GM12878 (cell line): Measurements from ENCODE around the gene MMP10. TPM values are rescaled to one million over a fixed set of nuclear protein-coding genes. Genes with fewer than 3 reads are reported as not detected.

Experiments used
- ATAC-seq: fragments of 200-7000 bp; cut with Tn5 transposase; 3 replicates; pipeline ENCODE4 v1.9.1; 2020; ENCODE audit warnings: mild to moderate bottlenecking, moderate library complexity
- BruUV-seq: library from RNA; stranded (reverse); fragments of 400-500 nt; replicated peaks from 2 replicates; lab custom pipeline; 2021; lab: Mats Ljungman, UMichigan
- CTCF ChIA-PET: fragments of 300-600 bp; sonication (Branson Sonifier 250); formaldehyde crosslinking; extraction: SDS; loops from one replicate; lab custom pipeline; 2021; ENCODE audit warnings: inconsistent platforms; lab: Yijun Ruan, JAX
- POLR2A ChIA-PET: fragments of 350-600 bp; formaldehyde crosslinking; extraction: SDS; loops from one replicate; lab custom pipeline; 2021; ENCODE audit warnings: inconsistent platforms; lab: Charles Lee
- RAD21 ChIA-PET: fragments of 300-600 bp; sonication (Branson Sonifier 250); formaldehyde crosslinking; loops from one replicate; lab custom pipeline; 2023; ENCODE audit warnings: antibody characterized with exemption; ENCODE audit not compliant: unreplicated experiment; lab: Charles Lee
- SMC1A ChIA-PET: fragments of 300-600 bp; sonication (Branson Sonifier 250); formaldehyde crosslinking; loops from one replicate; lab custom pipeline; 2023; ENCODE audit not compliant: unreplicated experiment, uncharacterized antibody; lab: Charles Lee
- DNase-seq: peaks from one replicate; pipeline ENCODE4 v3.0.0-alpha.2; 2011; ENCODE audit warnings: low read depth, low spot score
- FAIRE-seq: peaks from 3 replicates; lab custom pipeline; 2011; peaks lifted over from hg19 to GRCh38; lab: Jason Lieb, UNC
- H2AFZ ChIP-seq: 2 replicates; pipeline ENCODE4 v1.6.0; 2011; ENCODE audit warnings: low read depth, low read length, control low read depth; ENCODE audit not compliant: control insufficient read depth
- H3K27ac ChIP-seq: 2 replicates; pipeline ENCODE4 v1.5.1; 2011; ENCODE audit warnings: control low read depth; ENCODE audit not compliant: control insufficient read depth, insufficient read depth
- H3K27me3 ChIP-seq, 2 experiments: replicated peaks in 1 of 2; 2 replicates each; pipeline versions ENCODE4 v1.6.0 to v1.6.1; 2011; ENCODE audit warnings: low read length in 1 of 2; ENCODE audit not compliant: control insufficient read depth in 2 of 2, insufficient read depth in 2 of 2
- H3K36me3 ChIP-seq, 2 experiments: 2 replicates each; pipeline ENCODE4 v1.5.1; 2011; ENCODE audit warnings: low read length in 1 of 2; ENCODE audit not compliant: control insufficient read depth in 2 of 2, insufficient read depth in 2 of 2
- H3K4me1 ChIP-seq: 2 replicates; pipeline ENCODE4 v1.6.1; 2011; ENCODE audit warnings: mild to moderate bottlenecking, low read length, moderate library complexity, mixed read lengths; ENCODE audit not compliant: control insufficient read depth, insufficient read depth
- H3K4me2 ChIP-seq: 2 replicates; pipeline ENCODE4 v1.6.0; 2011; ENCODE audit warnings: control low read depth; ENCODE audit not compliant: control insufficient read depth, insufficient read depth
- H3K4me3 ChIP-seq: fragments of 200-600 bp; sonication (generic); 2 replicates; pipeline ENCODE4 v1.5.1; 2016
- H3K79me2 ChIP-seq: 2 replicates; pipeline ENCODE4 v1.6.0; 2011; ENCODE audit warnings: low read length; ENCODE audit not compliant: control insufficient read depth, insufficient read depth
- H3K9ac ChIP-seq: 2 replicates; pipeline ENCODE4 v1.8.0; 2011; ENCODE audit warnings: low read length, control low read depth, mixed read lengths; ENCODE audit not compliant: control insufficient read depth, insufficient read depth
- H3K9me3 ChIP-seq: replicated peaks from 3 replicates; pipeline ENCODE4 v1.5.1; 2011; ENCODE audit warnings: mild to moderate bottlenecking, low read length; ENCODE audit not compliant: control insufficient read depth, insufficient read depth
- H4K20me1 ChIP-seq: 2 replicates; pipeline ENCODE4 v1.6.0; 2011; ENCODE audit not compliant: control insufficient read depth, insufficient read depth
- ATF2 ChIP-seq: IDR thresholded peaks from 2 replicates; pipeline ENCODE4 v1.6.1; 2012; ENCODE audit warnings: low read length, inconsistent platforms
- CHD1 ChIP-seq: IDR thresholded peaks from 2 replicates; pipeline ENCODE4 v1.6.1; 2012; ENCODE audit warnings: low read depth, low read length, improper control_type of control experiment
- DPF2 ChIP-seq: fragments of 450-650 bp; IDR thresholded peaks from 2 replicates; pipeline ENCODE4 v1.6.1; 2017; ENCODE audit warnings: mild to moderate bottlenecking
- ESRRA ChIP-seq: IDR thresholded peaks from 2 replicates; pipeline ENCODE4 v1.6.1; 2012; ENCODE audit warnings: mild to moderate bottlenecking, low read length, improper control_type of control experiment
- FOS ChIP-seq: IDR thresholded peaks from 3 replicates; pipeline ENCODE4 v1.6.1; 2011; ENCODE audit warnings: borderline replicate concordance; ENCODE audit not compliant: insufficient read length; ENCODE audit errors: extremely low read depth
- SMAD1 ChIP-seq: fragments of 450-650 bp; IDR thresholded peaks from 2 replicates; pipeline ENCODE4 v1.6.1; 2018; ENCODE audit warnings: mild to moderate bottlenecking, low read depth; ENCODE audit not compliant: partially characterized antibody
- WGBS: methylation state at CpG from one replicate; pipeline ENCODE4 v1.1.6; 2016; ENCODE audit warnings: low lambda C conversion rate; ENCODE audit not compliant: insufficient replicate concordance, insufficient coverage; ENCODE audit errors: missing lambda C conversion rate; 5-methylcytosine and 5-hydroxymethylcytosine counted together
- in situ Hi-C: fragments of 300-500 bp; cut with MboI; formaldehyde crosslinking; loops from 9 replicates; pipeline ENCODE4 v1.14.3; 2018; ENCODE audit warnings: mixed read lengths
- intact Hi-C: fragments of 100-400 bp; cut with micrococcal nuclease; formaldehyde crosslinking; loops from one replicate; pipeline ENCODE4 v1.14.2; 2022; ENCODE audit not compliant: unreplicated experiment
- polyA plus RNA-seq, 11 experiments: library from polyadenylated mRNA; depleted of rRNA in 4 of 11; unstranded in 6 of 11; stranded (reverse) in 5 of 11; fragments of >200 nt; fragmentation: Nextera tagmentation in 4 of 11; fragmentation: Illumina TruSeq in 1 of 11; extraction: Ambion mirVana in 4 of 11; extraction: Trizol in 1 of 11; gene quantifications; 1 replicate in 1 of 11; 2 replicates in 10 of 11; pipeline versions ENCODE4 v1.2.1 to v1.2.3, GENCODE V29; 2011 to 2016; ENCODE audit warnings: inconsistent platforms in 2 of 11, missing spikeins in 2 of 11, low read depth in 1 of 11
- total RNA-seq, 4 experiments: library from RNA; depleted of rRNA in 3 of 4; stranded (reverse); fragments of >200 nt in 3 of 4; fragmentation: Illumina TruSeq in 1 of 4; extraction: Trizol in 1 of 4; gene quantifications; 2 replicates each; pipeline versions ENCODE4 v1.2.1 to v1.2.3, GENCODE V29; 2013 to 2021

Gene MMP10
- total and polyA plus RNA-seq, 10 of the 15 experiments (the other 5 are each of a cell fraction or from before 2014, with no cell fraction given) = not detected

DNA sequence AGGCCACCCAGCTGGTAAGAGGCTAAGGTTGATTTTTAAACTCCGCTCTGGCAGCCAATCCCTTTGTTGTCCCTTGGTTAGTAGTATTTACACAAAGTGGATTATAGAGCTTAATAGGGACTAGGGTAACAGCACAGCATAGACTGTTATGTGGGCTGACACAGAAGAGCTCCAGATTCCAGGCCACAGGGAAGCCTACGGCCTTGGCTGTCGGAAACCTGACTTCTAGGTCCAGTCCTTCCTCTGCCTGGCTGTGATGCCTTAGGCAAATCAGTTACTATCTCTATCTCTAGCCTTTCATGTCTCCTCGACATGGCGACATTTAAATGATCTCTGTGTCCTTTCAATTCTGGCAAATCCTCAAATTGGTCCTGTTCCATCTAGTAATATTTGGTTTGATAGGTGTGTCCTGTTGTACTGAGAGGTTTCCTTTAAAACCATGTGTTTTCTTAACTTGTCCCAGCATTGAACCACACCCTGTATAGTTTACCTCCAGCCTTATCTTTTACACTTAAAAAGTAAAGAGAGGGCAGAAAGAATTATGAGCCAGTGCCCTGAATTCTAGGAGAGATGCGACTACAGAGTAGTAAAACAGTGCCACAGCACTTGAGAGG, 13.4 kb upstream of the MMP10 start:
- H3K27ac ChIP-seq = no peak overlapping the region
- SMC1A ChIA-PET = interaction anchor here (1.4 to 1.7 kb wide), 4 partner anchors 10 to 261 kb away, joined by 3 to 4 read pairs (median 4); no protein-coding TSS in a partner anchor
- no TSS peak for BruUV-seq
- no peak for TF ChIP-seq FOS
- TF ChIP-seq SMAD1 = no peak
- peak; percentile 16 for ATAC-seq
- 75% methylated on average over 6 of the region's 6 CpGs for WGBS
- H3K36me3 ChIP-seq = no peaks in the 10 kb centered on the region
- DNase-seq = no peak
- intact Hi-C loops (loop anchor here (1.0 kb wide), 2 partner anchors 148 to 262 kb away; no protein-coding TSS in a partner anchor), in situ Hi-C loops (no loop called here)
- H3K4me2 ChIP-seq = no peak overlapping the region
- no peaks in the 10 kb centered on the region for H3K9me3 ChIP-seq
- no peaks in the 10 kb centered on the region for H3K79me2 ChIP-seq
- no peak overlapping the region for H3K4me3 ChIP-seq
- POLR2A ChIA-PET = no interaction called here
- RAD21 ChIA-PET = interaction anchor here (1.4 kb wide), 1 partner anchor 121 kb away, joined by 6 read pairs; no protein-coding TSS in a partner anchor
- no peak overlapping the region for H2AFZ ChIP-seq
- H3K9ac ChIP-seq = no peak overlapping the region
- H3K4me1 ChIP-seq = no peaks in the 10 kb centered on the region
- no peaks in the 10 kb centered on the region for H4K20me1 ChIP-seq
- CTCF ChIA-PET = interaction anchor here (0.8 to 2.5 kb wide), 4 partner anchors 9 to 147 kb away, joined by 3 to 17 read pairs (median 8); no protein-coding TSS in a partner anchor
- no peaks in the 10 kb centered on the region; a peak in 1 of 4 replicates for H3K27me3 ChIP-seq
- FAIRE-seq = no peak

- Histone ChIP-seq H3K36me3 (no peaks in the 10 kb centered on the region), H3K79me2 (no peaks in the 10 kb centered on the region), H3K4me3 (no peak overlapping the region), H3K27me3 (no peaks in the 10 kb centered on the region), H4K20me1 (no peaks in the 10 kb centered on the region), H2AFZ (no peak overlapping the region), H3K9me3 (no peaks in the 10 kb centered on the region), H3K27ac (no peak overlapping the region), H3K9ac (no peak overlapping the region), H3K4me2 (no peak overlapping the region), H3K4me1 (no peaks in the 10 kb centered on the region)
- no peak for DNase-seq
- 63% methylated on average over 5 of the region's 5 CpGs for WGBS
- in situ Hi-C loops = no loop called here
- intact Hi-C loops = no loop called here
- no peak for FAIRE-seq
- ChIA-PET SMC1A (interaction anchor here (0.8 to 1.7 kb wide), 7 partner anchors 9 to 262 kb away, joined by 3 to 5 read pairs (median 4); no protein-coding TSS in a partner anchor), POLR2A (interaction anchor here (0.6 kb wide), 1 partner anchor 1364 kb away, joined by 3 read pairs; no protein-coding TSS in a partner anchor), RAD21 (interaction anchor here (1.0 to 1.4 kb wide), 3 partner anchors 38 to 148 kb away, joined by 3 to 6 read pairs (median 3); no protein-coding TSS in a partner anchor), CTCF (interaction anchor here (2.1 to 2.5 kb wide), 2 partner anchors 122 to 148 kb away, joined by 11 to 17 read pairs; no protein-coding TSS in a partner anchor)
- BruUV-seq = no TSS peak
- TF ChIP-seq DPF2 = no peak
- TF ChIP-seq ATF2 = no peak
- TF ChIP-seq ESRRA = no peak
- TF ChIP-seq CHD1 = no peak
- no peak for ATAC-seq
These were observed 12.2 kb upstream of the MMP10 start for GRCh38 chr11:102792604-102793003.
